HG03196 (cell line): Measurements from ENCODE around the gene PROCA1.

Source experiments
- ATAC-seq: cut with Tn5 transposase; IDR thresholded peaks from one replicate; pipeline ENCODE4 v1.9.1; 2021; ENCODE audit not compliant: unreplicated experiment

PROCA1 gene

DNA sequence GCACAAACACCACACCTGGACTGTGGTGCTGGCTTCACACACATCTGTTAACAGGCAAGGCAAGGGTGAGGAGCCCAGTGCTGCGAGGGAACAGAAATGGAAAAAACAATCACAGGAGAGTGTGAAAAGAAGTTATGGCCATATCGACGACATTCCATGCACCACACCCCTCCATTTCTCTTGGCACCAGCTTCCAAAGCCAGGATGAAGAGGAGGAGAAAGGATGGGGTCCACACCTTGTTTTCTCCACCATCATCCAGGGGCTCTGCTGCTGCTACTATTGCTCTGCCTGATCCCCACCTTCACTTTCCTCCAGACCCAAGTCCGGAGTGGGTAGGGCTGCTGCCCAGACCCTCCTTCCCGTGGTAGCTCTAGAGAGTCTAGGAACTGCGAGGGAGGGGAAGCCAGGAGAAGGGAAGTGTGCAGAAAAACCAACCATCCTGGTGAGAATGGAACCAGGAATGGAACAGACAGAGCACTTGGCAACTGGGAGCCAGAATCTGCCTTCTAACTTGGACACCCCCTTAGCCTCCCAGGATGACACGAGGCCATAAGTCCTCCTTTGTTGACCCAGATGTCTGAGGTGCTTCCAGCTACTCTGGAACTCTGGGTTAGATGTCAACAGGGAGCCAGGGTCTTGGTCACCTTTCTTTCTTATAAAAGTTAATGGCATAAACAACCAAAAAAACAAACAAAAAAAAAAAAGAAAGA lies 1.2 kb upstream of the PROCA1 start:
- no peak for ATAC-seq

DNA sequence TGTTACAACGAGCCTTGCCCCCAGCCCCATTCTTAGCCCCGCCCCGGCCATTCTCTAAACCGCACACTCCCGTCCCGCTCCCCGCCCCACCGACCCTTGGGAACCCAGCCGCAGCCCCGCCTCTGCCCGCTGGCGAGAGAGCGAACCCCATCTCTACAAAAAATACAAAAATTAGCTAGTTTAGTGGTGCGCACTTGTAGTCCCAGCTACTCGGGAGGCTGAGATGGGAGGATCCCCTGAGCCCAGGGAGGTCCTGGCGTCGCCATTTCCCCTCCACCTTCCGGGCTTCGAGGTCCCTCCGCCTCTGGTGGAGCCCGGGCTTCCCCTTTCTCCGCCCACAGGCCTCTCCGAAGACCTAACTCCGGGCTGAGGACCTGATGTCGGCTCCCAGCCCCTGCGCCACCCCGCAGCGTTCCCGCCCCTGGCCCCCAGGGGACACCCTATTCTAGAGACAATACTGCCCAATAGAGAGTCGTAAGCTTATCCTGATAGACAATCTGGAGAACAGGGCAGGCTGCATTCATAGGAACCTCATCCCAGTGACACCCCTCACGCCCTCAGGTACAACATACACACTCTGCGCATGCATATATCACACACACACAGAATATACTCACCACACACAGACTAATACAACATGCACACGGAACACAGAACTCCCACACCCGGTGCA lies 480 bp upstream of the PROCA1 start:
- no peak for ATAC-seq

DNA sequence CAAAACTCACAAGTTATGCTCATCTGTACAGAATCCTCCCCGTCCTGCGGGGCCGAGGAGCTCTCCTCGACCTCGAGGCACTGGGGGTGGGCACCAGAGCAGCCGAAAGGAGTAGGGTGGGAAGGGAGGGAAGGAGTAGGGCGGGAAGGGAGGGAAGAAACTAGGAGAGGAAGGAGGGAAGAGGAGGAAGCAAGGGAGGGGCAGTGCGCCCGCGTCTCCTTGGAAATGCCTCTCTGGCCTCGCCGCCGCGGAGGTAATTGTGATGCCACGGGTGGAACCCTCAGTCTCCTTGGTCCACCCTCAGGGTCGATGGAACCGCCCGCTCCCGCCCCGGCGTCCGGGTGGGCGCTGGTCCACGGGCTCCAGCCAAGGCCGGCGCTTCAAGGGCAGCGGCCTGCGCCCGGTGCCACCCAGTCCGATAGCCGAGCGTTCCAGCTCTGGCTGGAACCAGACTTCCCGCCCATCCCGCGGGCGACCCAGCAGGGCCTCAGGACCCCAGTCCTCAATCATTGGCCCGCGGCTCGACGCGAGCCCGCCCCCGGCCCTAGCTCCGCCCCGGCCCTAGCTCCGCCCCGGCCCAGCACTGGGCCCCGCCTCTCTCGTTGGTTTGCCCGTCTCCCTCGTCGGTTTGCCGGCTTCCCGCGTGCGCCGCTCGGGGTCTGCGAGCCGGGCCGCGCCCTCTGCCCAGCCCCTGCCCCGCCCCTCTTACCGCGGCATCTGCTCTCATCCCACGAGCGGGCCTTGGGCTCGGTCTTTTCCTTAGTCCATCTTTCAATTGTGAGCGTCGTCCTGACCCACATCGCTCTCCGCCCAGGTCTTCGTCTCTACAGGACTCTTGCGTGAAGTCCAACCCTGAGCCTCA lies 596 bp downstream of the PROCA1 start:
- peak; percentile 65 for ATAC-seq

GRCh38 chr17:28707339-28707720 lies 4.4 kb downstream of the PROCA1 start:
- ATAC-seq = no peak

GRCh38 chr17:28706471-28707338 lies 5.0 kb downstream of the PROCA1 start:
- no peak for ATAC-seq

DNA sequence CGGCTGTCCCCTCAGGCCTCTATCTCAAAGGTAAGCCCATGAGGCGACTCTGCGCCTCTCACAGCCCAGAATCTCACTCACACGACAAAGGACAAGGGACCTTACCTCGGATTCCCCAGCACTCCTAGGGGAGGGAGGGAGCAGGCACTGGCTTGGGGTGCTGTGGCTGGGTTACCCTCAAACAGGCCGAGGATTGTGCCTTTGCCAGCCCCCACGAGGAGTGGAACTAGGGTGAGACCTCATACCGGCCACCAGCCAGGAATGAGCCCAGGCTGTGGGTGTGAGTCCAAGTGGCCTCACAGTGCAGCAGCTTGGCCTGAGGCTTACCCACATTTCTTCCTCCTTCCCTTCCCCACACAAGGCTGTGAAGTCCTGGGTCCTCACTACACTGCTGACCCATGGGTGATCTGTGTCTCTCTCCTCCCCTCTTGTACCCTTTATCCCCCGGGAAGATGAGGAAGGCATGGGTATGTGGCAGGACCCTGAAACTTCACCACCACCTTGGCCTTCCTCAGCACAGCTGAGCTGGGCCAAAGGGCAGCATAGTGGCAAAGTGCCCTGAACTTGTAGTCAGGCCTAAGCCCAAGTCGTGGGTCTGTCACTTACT lies 5.9 kb downstream of the PROCA1 start:
- no peak for ATAC-seq

GRCh38 chr17:28705074-28705659 lies 6.5 kb downstream of the PROCA1 start:
- ATAC-seq = no peak

DNA sequence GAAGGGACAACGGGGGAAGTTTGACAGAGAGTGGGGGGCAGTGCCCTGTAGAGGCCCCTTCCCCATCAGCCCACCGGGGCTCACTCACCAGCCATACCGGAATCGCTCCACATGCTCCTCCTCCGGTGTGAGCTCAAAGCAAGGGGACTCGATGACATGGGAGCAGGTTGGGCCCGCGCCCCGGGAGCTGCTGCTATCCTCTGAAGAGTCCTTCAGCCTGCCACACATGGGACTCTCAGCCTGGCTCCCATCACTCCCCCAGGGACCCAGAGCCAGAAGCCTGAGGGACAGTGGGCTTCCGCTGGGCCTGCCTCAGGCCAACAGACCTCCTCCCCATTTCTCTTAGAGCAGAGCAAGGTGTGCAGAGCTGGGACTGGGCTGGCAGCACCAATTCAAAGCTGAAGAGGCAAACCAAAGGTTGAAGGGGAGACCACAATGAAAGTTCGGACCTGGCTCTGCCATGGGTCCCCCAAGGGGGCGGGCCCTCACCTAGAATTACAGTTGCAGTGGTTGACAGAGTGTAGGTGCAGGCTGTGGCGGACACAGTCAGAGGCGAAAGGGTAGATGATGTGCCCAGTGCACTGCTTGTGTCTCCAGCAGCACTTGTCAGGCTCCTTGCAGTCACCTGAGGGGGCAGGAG lies 7.3 kb downstream of the PROCA1 start:
- ATAC-seq = no peak

- ATAC-seq = no peak
These were observed 8.0 kb downstream of the PROCA1 start for GRCh38 chr17:28703552-28704218.

DNA sequence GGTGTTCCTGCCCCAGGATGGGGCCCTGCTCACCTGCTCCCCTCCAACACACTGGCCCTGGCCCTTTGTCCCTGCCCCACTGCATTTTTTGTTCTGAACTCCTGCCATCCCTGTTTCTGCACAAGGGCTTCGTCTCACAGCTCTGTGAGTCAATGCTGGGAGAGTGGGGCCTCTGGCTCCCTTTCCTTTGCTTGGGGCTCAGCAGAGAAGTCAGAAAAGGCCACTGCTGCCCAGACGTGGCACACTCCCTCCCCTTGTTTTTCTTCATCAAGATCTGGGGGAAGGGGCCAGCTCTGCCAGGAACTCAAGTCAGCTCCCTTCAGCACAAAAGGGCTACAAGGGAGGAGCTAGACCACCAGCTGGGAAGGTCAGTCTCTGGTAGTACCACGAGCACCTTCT lies 8.9 kb downstream of the PROCA1 start:
- no peak for ATAC-seq

- ATAC-seq = no peak
These were observed 9.5 kb downstream of the PROCA1 start for GRCh38 chr17:28702026-28702751.

GRCh38 chr17:28700830-28701492 lies 10.7 kb downstream of the PROCA1 start:
- no peak for ATAC-seq

DNA sequence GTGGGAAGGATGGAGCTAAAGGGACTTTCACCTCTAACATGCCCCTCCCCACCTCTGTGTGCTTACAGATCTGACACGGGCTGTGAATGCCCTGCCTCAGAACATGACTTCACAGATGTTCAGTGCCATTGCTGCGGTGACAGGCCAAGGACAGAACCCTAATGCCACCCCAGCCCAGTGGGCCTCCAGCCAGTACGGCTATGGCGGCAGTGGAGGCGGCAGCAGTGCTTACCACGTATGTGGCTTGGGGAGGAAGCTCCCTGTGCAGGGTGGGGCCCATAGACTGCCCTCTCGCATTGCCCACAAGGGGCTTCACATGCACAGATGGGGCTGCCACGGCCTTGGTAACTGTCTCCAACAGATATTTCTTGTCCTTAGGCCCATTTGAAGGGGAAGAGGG lies 11.4 kb downstream of the PROCA1 start:
- ATAC-seq = no peak

DNA sequence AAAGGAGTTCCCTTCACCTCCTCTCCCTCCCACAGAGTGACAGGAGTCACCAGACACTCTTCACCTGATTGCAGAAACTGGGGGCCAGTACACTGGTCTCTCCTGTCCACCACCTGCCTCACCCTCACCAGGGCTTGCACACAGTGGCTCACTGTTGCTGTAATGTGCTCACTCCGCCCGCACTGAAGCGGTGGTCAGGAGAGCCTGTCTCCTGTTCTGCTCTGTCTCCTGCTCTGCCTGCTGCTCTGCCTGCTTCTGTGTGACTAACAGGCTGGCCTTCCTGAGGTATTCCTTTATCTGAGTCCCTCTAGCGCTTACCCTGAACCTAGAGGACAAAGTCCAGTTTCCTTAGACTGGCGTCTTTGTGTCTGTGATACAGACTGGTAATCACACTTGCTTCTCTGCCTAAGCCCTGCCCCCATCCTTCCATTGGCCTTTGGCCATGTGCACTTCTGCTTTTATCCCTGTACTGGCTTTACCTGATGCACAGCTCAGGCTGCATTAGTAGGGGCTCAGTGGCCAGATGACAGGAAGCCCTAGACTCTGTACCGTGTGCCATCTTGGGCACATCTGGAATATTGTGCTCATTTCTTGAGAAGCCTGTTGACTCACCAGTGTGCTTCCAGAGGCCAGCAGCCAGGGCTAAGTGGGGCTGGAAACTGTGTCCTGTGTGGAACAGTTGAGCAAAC lies 13.3 kb downstream of the PROCA1 start:
- no peak for ATAC-seq

GRCh38 chr17:28693869-28694268 lies 17.8 kb downstream of the PROCA1 start:
- no peak for ATAC-seq

- no peak for ATAC-seq
These were observed 22.7 kb downstream of the PROCA1 start for GRCh38 chr17:28689011-28689410.

- no peak for ATAC-seq
These were observed 23.2 kb downstream of the PROCA1 start for GRCh38 chr17:28688481-28688880.
